Duodenal mucosa (tissue), 2 donors: ENCODE data around the gene ADORA2A.

Experiments
- H3K27ac ChIP-seq: one replicate; pipeline ENCODE4 v1.7.0; 2013; ENCODE audit warnings: low read depth, low read length
- H3K27me3 ChIP-seq, 2 donors: one replicate each; pipeline ENCODE4 v1.7.0; 2013; ENCODE audit warnings: low read length in 2 of 2, control low read depth in 1 of 2; ENCODE audit not compliant: insufficient read depth in 2 of 2, control insufficient read depth in 1 of 2
- H3K36me3 ChIP-seq, 2 donors: one replicate each; pipeline ENCODE4 v1.7.0; 2013; ENCODE audit warnings: low read length in 2 of 2, control low read depth in 1 of 2; ENCODE audit not compliant: insufficient read depth in 2 of 2, control insufficient read depth in 1 of 2
- H3K4me1 ChIP-seq, 2 donors: one replicate each; pipeline ENCODE4 v1.7.0; 2013; ENCODE audit warnings: low read length in 2 of 2, control low read depth in 1 of 2; ENCODE audit not compliant: insufficient read depth in 2 of 2, control insufficient read depth in 1 of 2
- H3K4me3 ChIP-seq, 2 donors: one replicate each; pipeline ENCODE4 v1.7.0; 2013; ENCODE audit warnings: low read length in 2 of 2, low read depth in 1 of 2
- H3K9ac ChIP-seq, 2 donors: one replicate each; pipeline ENCODE4 v1.7.0; 2013; ENCODE audit warnings: low read length in 2 of 2, low read depth in 1 of 2
- H3K9me3 ChIP-seq, 2 donors: one replicate each; pipeline ENCODE4 v1.7.0; 2013; ENCODE audit warnings: low read length in 2 of 2, control low read depth in 1 of 2; ENCODE audit not compliant: control insufficient read depth in 1 of 2

ADORA2A gene

DNA sequence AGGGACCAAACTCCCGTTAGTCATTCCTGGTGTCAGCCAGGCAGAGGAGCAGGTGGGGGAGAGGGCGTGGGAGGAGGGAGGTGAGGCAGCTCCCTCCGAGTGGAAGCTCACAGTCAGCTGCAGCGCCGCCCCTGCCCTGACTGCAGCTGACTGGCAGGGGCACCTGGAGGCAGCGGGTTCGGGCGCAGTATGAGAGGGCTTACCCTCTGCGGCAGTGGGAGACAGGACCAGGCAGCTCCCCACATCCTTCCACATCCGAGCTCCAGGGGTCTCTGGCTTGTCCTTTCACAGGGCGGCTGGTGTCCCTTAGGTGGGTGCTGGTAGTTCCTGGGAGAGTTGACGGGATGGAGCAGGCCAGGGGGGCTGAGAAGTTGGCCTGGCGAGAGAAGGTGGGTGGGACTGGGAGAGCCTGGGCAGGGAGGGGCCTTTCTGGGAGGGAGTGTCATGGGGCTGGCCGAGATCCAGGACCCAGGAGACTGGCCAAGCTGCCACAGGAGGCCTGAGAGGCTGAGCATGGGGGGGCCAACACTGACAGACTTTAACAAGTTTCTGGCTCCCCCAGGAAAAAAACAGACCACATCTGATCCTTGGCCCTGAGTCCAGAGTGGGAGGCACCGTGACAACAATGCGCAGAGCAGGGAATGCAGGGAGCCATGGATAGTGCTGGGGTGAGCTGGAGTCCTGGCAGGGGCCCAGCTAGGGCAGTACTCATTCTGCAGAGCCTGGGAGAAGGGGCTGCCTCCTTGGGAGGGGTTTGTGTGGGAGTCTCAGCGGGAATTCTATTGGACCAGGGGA lies 4.9 kb downstream of the ADORA2A start:
- Histone ChIP-seq H3K27ac (no peak overlapping the region), H3K4me3 (no peak overlapping the region)

GRCh38 chr22:24433001-24433827 lies 5.8 kb downstream of the ADORA2A start:
- H3K4me1 ChIP-seq, result peaks cover 45 to 73% of the 10 kb centered on the region in 2 donors
- H3K27me3 ChIP-seq, result no peaks in the 10 kb centered on the region
- no peak overlapping the region for H3K4me3 ChIP-seq
- peaks cover 0 to 4% of the 10 kb centered on the region in 2 donors for H3K36me3 ChIP-seq
- peak overlapping the region in 1 of 2 donors; percentile 38 for H3K9ac ChIP-seq
- no peaks in the 10 kb centered on the region for H3K9me3 ChIP-seq
- H3K27ac ChIP-seq, result peak overlapping the region; percentile 64

More for the DNA sequence above, 4.9 kb downstream of the ADORA2A start:
- H3K9me3 ChIP-seq, result no peaks in the 10 kb centered on the region
- peaks cover 0 to 4% of the 10 kb centered on the region in 2 donors for H3K36me3 ChIP-seq
- H3K27me3 ChIP-seq, result no peaks in the 10 kb centered on the region
- H3K4me1 ChIP-seq, result peaks cover 45 to 73% of the 10 kb centered on the region in 2 donors
- H3K9ac ChIP-seq, result peak overlapping the region in 1 of 2 donors; percentile 38

DNA sequence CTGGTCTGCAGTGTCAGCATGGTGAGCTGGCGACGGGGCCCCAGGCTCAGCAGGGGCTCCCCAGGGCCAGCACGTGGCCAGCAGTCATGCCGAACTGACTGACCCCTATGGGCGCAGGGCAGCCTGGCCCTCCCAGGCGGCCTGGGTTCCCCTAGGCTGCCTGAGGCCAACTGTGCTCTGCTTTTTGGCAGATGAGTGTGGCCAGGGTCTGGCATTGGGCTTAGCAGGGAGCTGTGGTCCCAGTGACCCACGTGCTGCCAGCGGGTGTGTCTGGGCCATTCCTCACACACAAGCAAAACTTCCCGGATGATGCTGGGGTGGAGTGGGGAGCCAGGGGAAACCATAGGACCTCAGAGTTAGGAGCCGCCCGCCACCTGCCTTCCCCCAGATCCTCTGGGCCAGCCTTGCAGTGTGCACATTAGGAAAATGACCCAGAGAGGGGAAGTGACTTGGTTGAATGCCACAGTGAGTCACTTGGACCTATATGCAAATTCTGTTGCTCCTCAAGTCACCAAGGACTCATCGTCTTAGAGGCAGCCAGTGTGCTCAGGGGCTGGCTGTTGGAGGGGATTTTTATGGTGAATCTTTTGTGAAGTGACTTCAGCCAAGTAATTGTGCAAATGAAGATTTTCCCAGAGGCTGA lies 6.5 kb downstream of the ADORA2A start:
- no peaks in the 10 kb centered on the region for H3K9me3 ChIP-seq
- H3K9ac ChIP-seq, result peak overlapping the region in 1 of 2 donors; percentile 16
- H3K36me3 ChIP-seq, result peaks cover 0 to 4% of the 10 kb centered on the region in 2 donors
- peaks cover 45 to 68% of the 10 kb centered on the region in 2 donors for H3K4me1 ChIP-seq
- H3K27ac ChIP-seq, result peak overlapping the region; percentile 69
- H3K4me3 ChIP-seq, result peak overlapping the region in 1 of 2 donors; percentile 19
- H3K27me3 ChIP-seq, result no peaks in the 10 kb centered on the region

GRCh38 chr22:24434471-24435322 lies 7.3 kb downstream of the ADORA2A start:
- peaks cover 42 to 61% of the 10 kb centered on the region in 2 donors for H3K4me1 ChIP-seq
- H3K27ac ChIP-seq, result peak overlapping the region; percentile 69
- H3K27me3 ChIP-seq, result no peaks in the 10 kb centered on the region
- peak overlapping the region in 1 of 2 donors; percentile 29 for H3K4me3 ChIP-seq
- H3K9me3 ChIP-seq, result no peaks in the 10 kb centered on the region
- H3K9ac ChIP-seq, result no peak overlapping the region
- H3K36me3 ChIP-seq, result peaks cover 0 to 4% of the 10 kb centered on the region in 2 donors

GRCh38 chr22:24435323-24435645 lies 7.9 kb downstream of the ADORA2A start:
- H3K27ac ChIP-seq, result peak overlapping the region; percentile 61
- H3K27me3 ChIP-seq, result no peaks in the 10 kb centered on the region
- H3K4me3 ChIP-seq, result no peak overlapping the region
- no peaks in the 10 kb centered on the region for H3K9me3 ChIP-seq
- peaks cover 36 to 55% of the 10 kb centered on the region in 2 donors for H3K4me1 ChIP-seq
- H3K9ac ChIP-seq, result no peak overlapping the region
- peaks cover 0 to 4% of the 10 kb centered on the region in 2 donors for H3K36me3 ChIP-seq

GRCh38 chr22:24435861-24436371 lies 8.5 kb downstream of the ADORA2A start:
- Histone ChIP-seq H3K4me3 (no peak overlapping the region), H3K9me3 (no peaks in the 10 kb centered on the region), H3K36me3 (peaks cover under 1 to 4% of the 10 kb centered on the region in 2 donors), H3K27ac (peak overlapping the region; percentile 61), H3K9ac (no peak overlapping the region), H3K27me3 (no peaks in the 10 kb centered on the region), H3K4me1 (peaks cover 35 to 55% of the 10 kb centered on the region in 2 donors)

DNA sequence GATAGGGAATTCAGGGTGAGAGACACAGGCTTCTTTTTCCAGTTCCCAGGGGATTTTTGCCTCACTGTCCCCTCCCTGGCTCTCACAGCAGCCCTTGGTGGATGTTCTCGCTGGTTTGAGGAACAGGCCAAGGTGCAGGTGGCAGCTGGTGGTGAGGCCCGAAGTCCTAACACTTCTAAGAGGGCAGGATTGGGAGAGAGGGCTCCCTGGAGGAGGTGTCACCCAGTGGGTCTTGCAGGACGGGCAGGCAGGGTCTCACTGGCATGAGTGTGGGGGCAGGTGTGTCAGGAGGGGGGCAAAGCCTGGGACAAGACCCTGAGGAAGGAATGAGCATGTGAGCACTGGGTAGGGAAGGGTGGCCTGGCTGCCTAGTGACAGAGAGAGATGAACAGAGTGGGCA lies 9.2 kb downstream of the ADORA2A start:
- Histone ChIP-seq H3K9ac (no peak overlapping the region), H3K27me3 (no peaks in the 10 kb centered on the region), H3K4me1 (peaks cover 35 to 53% of the 10 kb centered on the region in 2 donors), H3K27ac (no peak overlapping the region), H3K9me3 (no peaks in the 10 kb centered on the region), H3K4me3 (no peak overlapping the region), H3K36me3 (peaks cover 4 to 7% of the 10 kb centered on the region in 2 donors)

DNA sequence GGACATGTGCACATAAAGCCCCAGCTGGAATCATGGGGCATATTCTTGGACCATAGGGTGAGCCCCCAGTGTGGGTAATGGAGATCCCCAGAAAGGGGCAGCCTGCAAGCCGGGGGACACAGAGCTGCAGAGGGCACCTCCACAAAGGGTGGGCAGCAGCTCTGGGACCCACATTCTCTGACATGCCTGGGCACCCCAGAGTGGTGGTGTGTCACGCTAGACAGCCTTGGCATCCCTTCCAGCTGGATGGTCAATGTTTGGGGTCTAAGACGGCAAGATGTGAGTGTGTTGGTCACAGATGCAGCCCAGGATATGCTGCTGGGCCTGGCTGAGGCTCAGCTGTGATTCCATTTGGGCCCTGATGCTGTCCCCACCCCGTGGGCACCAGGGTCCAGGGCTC lies 9.7 kb downstream of the ADORA2A start:
- peaks cover 4 to 7% of the 10 kb centered on the region in 2 donors for H3K36me3 ChIP-seq
- H3K9ac ChIP-seq, result no peak overlapping the region
- H3K4me1 ChIP-seq, result peaks cover 31 to 47% of the 10 kb centered on the region in 2 donors
- H3K4me3 ChIP-seq, result no peak overlapping the region
- H3K27ac ChIP-seq, result no peak overlapping the region
- no peaks in the 10 kb centered on the region for H3K9me3 ChIP-seq
- no peaks in the 10 kb centered on the region for H3K27me3 ChIP-seq

- Histone ChIP-seq H3K4me1 (peaks cover 24 to 40% of the 10 kb centered on the region in 2 donors), H3K9me3 (no peaks in the 10 kb centered on the region), H3K4me3 (no peak overlapping the region), H3K27me3 (no peaks in the 10 kb centered on the region), H3K9ac (no peak overlapping the region), H3K27ac (peak overlapping the region; percentile 39), H3K36me3 (peaks cover 4 to 7% of the 10 kb centered on the region in 2 donors)
Observed at GRCh38 chr22:24437741-24438328, 10.4 kb downstream of the ADORA2A start.
